HG02870 (cell line): ENCODE results near the gene SEPTIN2.
"Not testable (repeated sequence)": the region's sequence is repeated elsewhere in the genome, so short reads cannot be mapped to it uniquely, and the experiment has no call there.

Source experiments
- ATAC-seq: cut with Tn5 transposase; IDR thresholded peaks from one replicate; pipeline ENCODE4 v1.9.1; 2021; ENCODE audit warnings: mild to moderate bottlenecking, moderate library complexity; ENCODE audit not compliant: unreplicated experiment

Gene SEPTIN2

GRCh38 chr2:241286348-241287090 lies 29.2 kb upstream of the SEPTIN2 start:
- ATAC-seq = no peak

- no peak for ATAC-seq
Observed at GRCh38 chr2:241288324-241288888, 27.3 kb upstream of the SEPTIN2 start.

- ATAC-seq = no peak
Observed at GRCh38 chr2:241289053-241289452, 26.7 kb upstream of the SEPTIN2 start.

- ATAC-seq = no peak
Observed at GRCh38 chr2:241289597-241289996, 26.1 kb upstream of the SEPTIN2 start.

- no peak for ATAC-seq
Observed at GRCh38 chr2:241291153-241291552, 24.6 kb upstream of the SEPTIN2 start.

- no peak for ATAC-seq
Observed at GRCh38 chr2:241291977-241292376, 23.7 kb upstream of the SEPTIN2 start.

- not testable (repeated sequence) for ATAC-seq
Observed at GRCh38 chr2:241293378-241293797, 22.3 kb upstream of the SEPTIN2 start.

GRCh38 chr2:241295326-241296095 lies 20.2 kb upstream of the SEPTIN2 start:
- ATAC-seq = no peak

- ATAC-seq = no peak
Observed at GRCh38 chr2:241296767-241297166, 19.0 kb upstream of the SEPTIN2 start.

GRCh38 chr2:241298673-241299072 lies 17.1 kb upstream of the SEPTIN2 start:
- ATAC-seq = no peak

- ATAC-seq = no peak
Observed at GRCh38 chr2:241300000-241300399, 15.7 kb upstream of the SEPTIN2 start.

- ATAC-seq = no peak
Observed at GRCh38 chr2:241302083-241302482, 13.6 kb upstream of the SEPTIN2 start.

- no peak for ATAC-seq
Observed at GRCh38 chr2:241302759-241303651, 12.7 kb upstream of the SEPTIN2 start.

- no peak for ATAC-seq
Observed at GRCh38 chr2:241304039-241304670, 11.6 kb upstream of the SEPTIN2 start.

- ATAC-seq = no peak
Observed at GRCh38 chr2:241307055-241307454, 8.7 kb upstream of the SEPTIN2 start.

- ATAC-seq = no peak
Observed at GRCh38 chr2:241308267-241308666, 7.5 kb upstream of the SEPTIN2 start.

GRCh38 chr2:241308832-241309500 lies 6.8 kb upstream of the SEPTIN2 start:
- ATAC-seq = no peak

- ATAC-seq = peak; percentile 58
Observed at GRCh38 chr2:241309684-241310117, 6.0 kb upstream of the SEPTIN2 start.

- no peak for ATAC-seq
Observed at GRCh38 chr2:241310917-241311566, 4.7 kb upstream of the SEPTIN2 start.
